Fibroblast of villous mesenchyme (primary cell): ENCODE measurements around the gene ACIN1. TPM values are rescaled to one million over a fixed set of nuclear protein-coding genes. Genes with fewer than 3 reads are reported as not detected.

ENCODE experiments used
- DNase-seq: peaks from one replicate; pipeline ENCODE4 v3.0.0-alpha.2; 2010; ENCODE audit warnings: low read depth
- H3K4me3 ChIP-seq: 2 replicates; pipeline ENCODE4 v1.5.1; 2011; ENCODE audit warnings: low read depth, mild to moderate bottlenecking, low read length
- total RNA-seq: library from RNA; depleted of rRNA; stranded (reverse); fragments of >200 nt; gene quantifications from 2 replicates; pipeline ENCODE4 v1.2.3, GENCODE V29; 2012
- TF ChIP-seq, protein P1 (sequence below): IDR thresholded peaks from 2 replicates; pipeline ENCODE4 v1.5.1; 2012; ENCODE audit warnings: low read depth, mild to moderate bottlenecking, low read length; ENCODE audit not compliant: insufficient read depth

The ACIN1 gene
- total RNA-seq, 1 donor = 106 TPM

- no peak for DNase-seq
- TF ChIP-seq, protein P1, sequence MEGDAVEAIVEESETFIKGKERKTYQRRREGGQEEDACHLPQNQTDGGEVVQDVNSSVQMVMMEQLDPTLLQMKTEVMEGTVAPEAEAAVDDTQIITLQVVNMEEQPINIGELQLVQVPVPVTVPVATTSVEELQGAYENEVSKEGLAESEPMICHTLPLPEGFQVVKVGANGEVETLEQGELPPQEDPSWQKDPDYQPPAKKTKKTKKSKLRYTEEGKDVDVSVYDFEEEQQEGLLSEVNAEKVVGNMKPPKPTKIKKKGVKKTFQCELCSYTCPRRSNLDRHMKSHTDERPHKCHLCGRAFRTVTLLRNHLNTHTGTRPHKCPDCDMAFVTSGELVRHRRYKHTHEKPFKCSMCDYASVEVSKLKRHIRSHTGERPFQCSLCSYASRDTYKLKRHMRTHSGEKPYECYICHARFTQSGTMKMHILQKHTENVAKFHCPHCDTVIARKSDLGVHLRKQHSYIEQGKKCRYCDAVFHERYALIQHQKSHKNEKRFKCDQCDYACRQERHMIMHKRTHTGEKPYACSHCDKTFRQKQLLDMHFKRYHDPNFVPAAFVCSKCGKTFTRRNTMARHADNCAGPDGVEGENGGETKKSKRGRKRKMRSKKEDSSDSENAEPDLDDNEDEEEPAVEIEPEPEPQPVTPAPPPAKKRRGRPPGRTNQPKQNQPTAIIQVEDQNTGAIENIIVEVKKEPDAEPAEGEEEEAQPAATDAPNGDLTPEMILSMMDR = no peak
- no peak within 1 kb of the TSS for H3K4me3 ChIP-seq
Measured at GRCh38 chr14:23118506-23119362, 23.8 kb upstream of the ACIN1 start, which contains the start of gene CEBPE. Gene CEBPE, minus strand, starts transcription at chr14:23119255. Its CDS starts 164 bp downstream, at chr14:23119091.

DNA sequence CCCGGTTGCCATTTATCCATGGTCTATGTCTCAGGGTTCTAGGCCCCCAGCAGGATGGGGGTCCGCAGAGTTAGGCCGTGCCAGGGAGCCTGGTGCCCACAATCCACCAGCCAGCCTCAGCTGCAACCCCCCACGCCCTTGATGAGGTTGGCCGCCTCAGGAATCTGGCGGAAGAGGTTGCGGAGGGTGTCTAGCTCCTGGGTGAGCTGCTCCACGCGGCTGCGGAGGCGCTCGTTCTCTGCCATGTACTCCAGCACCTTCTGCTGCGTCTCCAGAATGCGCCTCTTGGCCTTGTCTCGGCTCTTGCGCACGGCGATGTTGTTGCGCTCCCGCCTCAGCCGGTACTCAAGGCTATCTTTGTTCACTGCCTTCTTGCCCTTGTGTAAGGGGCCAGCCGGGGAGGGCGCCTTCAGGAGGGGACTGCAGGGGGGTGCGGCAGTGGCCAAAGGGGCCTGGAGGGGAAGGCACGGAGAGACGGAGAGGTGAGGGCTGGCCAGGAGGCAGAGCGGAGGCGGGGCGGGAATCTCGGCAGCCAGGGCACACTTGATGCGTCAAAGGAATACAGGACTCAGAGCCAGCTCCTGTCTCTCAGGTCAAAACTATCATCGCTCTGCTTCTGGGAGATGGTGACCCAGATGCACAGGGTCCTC lies 22.6 kb upstream of the ACIN1 start:
- no peak for DNase-seq
- no peak overlapping the region for H3K4me3 ChIP-seq
- TF ChIP-seq, protein P1 = no peak

- DNase-seq = no peak
- H3K4me3 ChIP-seq = no peak overlapping the region
- TF ChIP-seq, protein P1 = no peak
Measured at GRCh38 chr14:23115918-23116317, 21.0 kb upstream of the ACIN1 start.

- no peak overlapping the region for H3K4me3 ChIP-seq
- TF ChIP-seq, protein P1 = no peak
- DNase-seq = peak; percentile 94
Measured at GRCh38 chr14:23115039-23115731, 20.2 kb upstream of the ACIN1 start.

DNA sequence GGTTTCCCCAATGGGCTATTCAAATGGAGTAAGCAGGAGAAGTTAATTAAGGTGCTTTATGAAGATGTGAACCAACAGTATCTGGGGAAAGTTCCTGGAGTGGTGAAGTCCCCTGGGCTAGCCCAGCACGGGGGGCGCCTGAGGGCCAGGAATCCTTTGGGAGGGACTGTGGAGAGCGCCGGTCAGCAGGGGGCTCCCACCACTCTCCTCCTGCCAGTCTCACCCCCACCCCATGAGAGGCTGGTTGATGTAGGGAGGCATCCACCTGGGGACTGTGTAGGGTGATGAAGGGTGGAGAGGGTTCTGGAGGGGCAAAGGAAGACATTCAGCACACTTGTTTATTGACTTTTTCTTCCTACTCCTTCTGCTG lies 19.7 kb upstream of the ACIN1 start:
- TF ChIP-seq, protein P1 = no peak
- DNase-seq = no peak
- no peak overlapping the region for H3K4me3 ChIP-seq

DNA sequence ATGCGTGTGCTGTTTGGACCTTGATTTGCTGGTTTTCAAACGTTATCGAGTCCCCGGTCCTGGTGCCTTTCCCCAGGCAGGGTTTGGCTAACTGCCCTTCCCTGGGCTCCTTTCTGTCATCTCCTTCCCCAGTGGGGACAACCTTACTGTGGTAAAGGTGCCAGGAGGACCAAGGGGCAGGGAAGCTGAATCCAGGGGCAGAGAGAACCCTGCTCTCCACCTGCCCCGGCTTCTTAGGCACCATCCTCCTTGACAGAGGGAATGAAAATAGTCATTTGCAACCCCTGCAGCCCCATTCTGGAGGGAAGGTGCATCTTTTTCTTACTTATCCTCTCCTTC lies 19.2 kb upstream of the ACIN1 start:
- H3K4me3 ChIP-seq = no peak overlapping the region
- no peak for DNase-seq
- TF ChIP-seq, protein P1 = no peak
